WTC11 (cell line): Measurements from ENCODE around the gene FHIP1A. TPM values are rescaled to one million over a fixed set of nuclear protein-coding genes. Genes with fewer than 3 reads are reported as not detected.

ENCODE experiments used
- ATAC-seq: fragments of 200-7000 bp; cut with Tn5 transposase; 2 replicates; pipeline ENCODE4 v1.10.0; 2021; ENCODE audit warnings: mild to moderate bottlenecking, moderate library complexity
- CTCF ChIA-PET: fragments of 300-600 bp; sonication (Branson Sonifier 250); formaldehyde crosslinking; loops from one replicate; lab custom pipeline; 2021; ENCODE audit warnings: antibody characterized with exemption; lab: Charles Lee
- POLR2A ChIA-PET: fragments of 350-600 bp; sonication (Branson Sonifier 250); formaldehyde crosslinking; loops from one replicate; lab custom pipeline; 2021; ENCODE audit warnings: antibody characterized with exemption; lab: Charles Lee
- DNase-seq: peaks from one replicate; pipeline ENCODE4 v3.0.0; 2021; ENCODE audit warnings: low spot score
- H3K27ac Mint-ChIP-seq: 2 replicates; pipeline ENCODE4 v1.8.0; 2021; ENCODE audit warnings: mixed read lengths
- H3K27me3 Mint-ChIP-seq: 2 replicates; pipeline ENCODE4 v1.8.0; 2021; ENCODE audit warnings: low read depth, mild to moderate bottlenecking, moderate library complexity, mixed read lengths
- H3K36me3 Mint-ChIP-seq: 2 replicates; pipeline ENCODE4 v1.8.0; 2021; ENCODE audit warnings: mixed read lengths
- H3K4me1 Mint-ChIP-seq: 2 replicates; pipeline ENCODE4 v1.8.0; 2022; ENCODE audit warnings: mixed read lengths
- H3K4me3 Mint-ChIP-seq: 2 replicates; pipeline ENCODE4 v1.8.0; 2021; ENCODE audit warnings: mild to moderate bottlenecking, moderate library complexity, mixed read lengths
- H3K9me3 Mint-ChIP-seq: 2 replicates; pipeline ENCODE4 v1.8.0; 2021; ENCODE audit warnings: mixed read lengths
- E2F1 ChIP-seq: sonication (generic); formaldehyde crosslinking; IDR thresholded peaks from 2 replicates; pipeline ENCODE4 v1.8.0; 2022; ENCODE audit warnings: mild to moderate bottlenecking, missing genetic modification reagents
- EMX1 ChIP-seq: fragments of 250-450 bp; sonication (Bioruptor Pico); IDR thresholded peaks from 2 replicates; pipeline ENCODE4 v1.8.0; 2021; ENCODE audit warnings: mild to moderate bottlenecking
- FOXK1 ChIP-seq: sonication (generic); formaldehyde crosslinking; IDR thresholded peaks from 2 replicates; pipeline ENCODE4 v1.8.0; 2022; ENCODE audit warnings: mild to moderate bottlenecking, moderate library complexity, missing genetic modification reagents
- GABPB1 ChIP-seq: sonication (generic); formaldehyde crosslinking; IDR thresholded peaks from 2 replicates; pipeline ENCODE4 v1.8.1; 2023; ENCODE audit warnings: mild to moderate bottlenecking, missing genetic modification reagents
- GTF2I ChIP-seq: fragments of 250-450 bp; sonication (Bioruptor Pico); conservative IDR thresholded peaks from 2 replicates; pipeline ENCODE4 v1.4.0; 2021; ENCODE audit warnings: mild to moderate bottlenecking
- JAZF1 ChIP-seq: fragments of 250-450 bp; sonication (Bioruptor Pico); IDR thresholded peaks from 2 replicates; pipeline ENCODE4 v1.9.0; 2021; ENCODE audit warnings: moderate library complexity, mild to moderate bottlenecking, inconsistent platforms
- NR2C2 ChIP-seq: sonication (generic); formaldehyde crosslinking; IDR thresholded peaks from 2 replicates; pipeline ENCODE4 v1.8.0; 2022; ENCODE audit warnings: mild to moderate bottlenecking, missing genetic modification reagents
- PRDM15 ChIP-seq: sonication (generic); formaldehyde crosslinking; IDR thresholded peaks from 2 replicates; pipeline ENCODE4 v1.8.0; 2022; ENCODE audit warnings: missing genetic modification reagents
- SP1 ChIP-seq: sonication (generic); formaldehyde crosslinking; conservative IDR thresholded peaks from 2 replicates; pipeline ENCODE4 v1.8.1; 2022; ENCODE audit warnings: missing genetic modification reagents
- TCF7 ChIP-seq: sonication (generic); formaldehyde crosslinking; IDR thresholded peaks from 2 replicates; pipeline ENCODE4 v1.8.0; 2022; ENCODE audit warnings: mild to moderate bottlenecking, low read depth, missing genetic modification reagents, moderate library complexity
- TP53 ChIP-seq: sonication (generic); formaldehyde crosslinking; IDR thresholded peaks from 2 replicates; pipeline ENCODE4 v1.8.1; 2023; ENCODE audit warnings: mild to moderate bottlenecking, missing genetic modification reagents
- ZBTB21 ChIP-seq: sonication (generic); formaldehyde crosslinking; IDR thresholded peaks from 2 replicates; pipeline ENCODE4 v1.8.1; 2023; ENCODE audit warnings: mild to moderate bottlenecking, missing genetic modification reagents, borderline replicate concordance
- ZNF121 ChIP-seq: sonication (generic); formaldehyde crosslinking; IDR thresholded peaks from 2 replicates; pipeline ENCODE4 v1.8.0; 2023; ENCODE audit warnings: missing genetic modification reagents
- ZNF263 ChIP-seq: sonication (generic); formaldehyde crosslinking; IDR thresholded peaks from 2 replicates; pipeline ENCODE4 v1.8.1; 2022; ENCODE audit warnings: low read depth, mild to moderate bottlenecking, moderate library complexity, missing genetic modification reagents
- ZNF317 ChIP-seq: sonication (generic); formaldehyde crosslinking; IDR thresholded peaks from 2 replicates; pipeline ENCODE4 v1.8.1; 2023; ENCODE audit warnings: low read depth, mild to moderate bottlenecking, moderate library complexity, missing genetic modification reagents, borderline replicate concordance
- ZNF396 ChIP-seq: fragments of 250-450 bp; sonication (Bioruptor Pico); IDR thresholded peaks from 2 replicates; pipeline ENCODE4 v1.8.0; 2021; ENCODE audit warnings: mild to moderate bottlenecking, moderate library complexity, borderline replicate concordance
- ZNF532 ChIP-seq: fragments of 250-450 bp; sonication (Bioruptor Pico); IDR thresholded peaks from 2 replicates; pipeline ENCODE4 v1.9.0; 2021; ENCODE audit warnings: mild to moderate bottlenecking, borderline replicate concordance
- total RNA-seq: library from RNA; stranded (reverse); gene quantifications from 3 replicates; pipeline ENCODE4 v1.2.3, GENCODE V29; 2021
- TF ChIP-seq, protein P1 (sequence below): sonication (generic); formaldehyde crosslinking; IDR thresholded peaks from 2 replicates; pipeline ENCODE4 v1.8.1; 2022; ENCODE audit warnings: low read depth, mild to moderate bottlenecking, moderate library complexity, missing genetic modification reagents, borderline replicate concordance
- TF ChIP-seq, protein P2 (sequence below): sonication (generic); formaldehyde crosslinking; IDR thresholded peaks from 2 replicates; pipeline ENCODE4 v1.8.0; 2023; ENCODE audit warnings: missing genetic modification reagents
- TF ChIP-seq, protein P3 (sequence below): sonication (generic); formaldehyde crosslinking; IDR thresholded peaks from 2 replicates; pipeline ENCODE4 v1.8.0; 2022; ENCODE audit warnings: mild to moderate bottlenecking, missing genetic modification reagents

FHIP1A gene
- total RNA-seq, 1 experiment from 2014 or later = 68.6 TPM

DNA sequence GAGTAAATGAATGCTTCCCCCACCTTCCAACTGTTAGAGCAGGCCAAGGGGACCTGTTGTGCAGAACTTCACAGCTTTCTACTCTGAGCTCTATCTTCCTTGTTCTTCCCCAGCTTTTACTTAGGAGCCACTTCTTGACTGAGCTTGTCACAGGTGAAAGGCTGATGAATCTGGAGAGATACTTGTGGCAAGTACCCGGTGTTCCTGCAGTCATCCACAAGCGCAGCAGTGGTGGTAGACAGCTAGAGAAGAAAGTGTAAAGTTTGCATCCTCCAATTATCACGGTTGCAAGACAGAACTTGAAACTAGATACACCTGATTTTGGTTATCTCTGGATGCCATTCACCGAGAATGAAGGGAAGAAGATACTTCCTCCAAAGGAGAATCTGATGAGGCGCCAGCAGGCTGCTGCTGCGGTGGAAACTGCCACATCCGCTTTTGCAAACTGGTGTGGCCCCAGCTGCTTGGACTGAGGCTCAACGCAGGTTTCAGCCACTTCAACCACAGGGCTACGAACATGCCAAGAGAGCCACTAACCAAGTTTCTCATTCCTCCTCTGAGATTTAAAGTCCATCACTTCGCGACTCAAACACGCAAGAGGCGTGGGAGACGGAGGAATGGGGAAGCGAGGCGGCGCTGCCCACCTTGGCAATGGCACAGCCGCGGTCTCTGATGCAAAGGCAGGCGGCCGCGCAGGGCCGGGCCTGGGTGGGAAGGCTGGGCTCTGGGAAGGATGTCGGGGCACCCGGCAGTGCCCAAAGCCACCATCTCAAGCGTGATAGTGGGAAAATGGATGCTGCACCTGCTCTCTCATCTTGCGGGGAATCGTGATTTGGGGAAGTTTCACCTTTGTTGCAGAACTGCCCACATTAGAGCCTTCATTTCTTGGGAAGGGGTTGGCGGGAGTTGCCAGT is 1.3 kb upstream of the FHIP1A start:
- H3K36me3 Mint-ChIP-seq = no peaks in the 10 kb centered on the region; the same call in none of the 2 replicates
- ATAC-seq (no peak), DNase-seq (peak; percentile 22)
- ChIA-PET POLR2A (interaction anchor here (0.5 to 1.2 kb wide), 5 partner anchors 28 to 90 kb away, joined by 3 to 5 read pairs (median 3); partner anchors contain the start of gene SH3D19), CTCF (interaction anchor here (1.1 to 1.9 kb wide), 3 partner anchors 35 to 131 kb away, joined by 4 to 5 read pairs (median 4); partner anchors contain the start of gene PRSS48)
- TF ChIP-seq, protein P1, sequence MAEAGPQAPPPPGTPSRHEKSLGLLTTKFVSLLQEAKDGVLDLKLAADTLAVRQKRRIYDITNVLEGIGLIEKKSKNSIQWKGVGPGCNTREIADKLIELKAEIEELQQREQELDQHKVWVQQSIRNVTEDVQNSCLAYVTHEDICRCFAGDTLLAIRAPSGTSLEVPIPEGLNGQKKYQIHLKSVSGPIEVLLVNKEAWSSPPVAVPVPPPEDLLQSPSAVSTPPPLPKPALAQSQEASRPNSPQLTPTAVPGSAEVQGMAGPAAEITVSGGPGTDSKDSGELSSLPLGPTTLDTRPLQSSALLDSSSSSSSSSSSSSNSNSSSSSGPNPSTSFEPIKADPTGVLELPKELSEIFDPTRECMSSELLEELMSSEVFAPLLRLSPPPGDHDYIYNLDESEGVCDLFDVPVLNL = no peak
- TF ChIP-seq JAZF1 (no peak), PRDM15 (CRISPR knock-in tag) (no peak), TCF7 (CRISPR knock-in tag) (no peak), ZNF317 (CRISPR knock-in tag) (no peak), GABPB1 (no peak), ZBTB21 (CRISPR knock-in tag) (no peak), GTF2I (CRISPR knock-in tag) (no peak), SP1 (no peak)
- TF ChIP-seq, protein P2, sequence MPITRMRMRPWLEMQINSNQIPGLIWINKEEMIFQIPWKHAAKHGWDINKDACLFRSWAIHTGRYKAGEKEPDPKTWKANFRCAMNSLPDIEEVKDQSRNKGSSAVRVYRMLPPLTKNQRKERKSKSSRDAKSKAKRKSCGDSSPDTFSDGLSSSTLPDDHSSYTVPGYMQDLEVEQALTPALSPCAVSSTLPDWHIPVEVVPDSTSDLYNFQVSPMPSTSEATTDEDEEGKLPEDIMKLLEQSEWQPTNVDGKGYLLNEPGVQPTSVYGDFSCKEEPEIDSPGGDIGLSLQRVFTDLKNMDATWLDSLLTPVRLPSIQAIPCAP (CRISPR knock-in tag) = no peak
- TF ChIP-seq, protein P3, sequence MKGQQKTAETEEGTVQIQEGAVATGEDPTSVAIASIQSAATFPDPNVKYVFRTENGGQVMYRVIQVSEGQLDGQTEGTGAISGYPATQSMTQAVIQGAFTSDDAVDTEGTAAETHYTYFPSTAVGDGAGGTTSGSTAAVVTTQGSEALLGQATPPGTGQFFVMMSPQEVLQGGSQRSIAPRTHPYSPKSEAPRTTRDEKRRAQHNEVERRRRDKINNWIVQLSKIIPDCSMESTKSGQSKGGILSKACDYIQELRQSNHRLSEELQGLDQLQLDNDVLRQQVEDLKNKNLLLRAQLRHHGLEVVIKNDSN (CRISPR knock-in tag) = no peak
- no peaks in the 10 kb centered on the region for H3K27me3 Mint-ChIP-seq
- peak overlapping the region; percentile 98 for H3K27ac Mint-ChIP-seq
- peak overlapping the region; percentile 86 for H3K4me3 Mint-ChIP-seq
- peaks cover 37% of the 10 kb centered on the region for H3K4me1 Mint-ChIP-seq
- H3K9me3 Mint-ChIP-seq = no peaks in the 10 kb centered on the region

- POLR2A ChIA-PET = interaction anchor here (0.5 to 1.2 kb wide), 7 partner anchors 27 to 226 kb away, joined by 3 to 6 read pairs (median 3); partner anchors contain the start of gene SH3D19
- no peaks in the 10 kb centered on the region for H3K27me3 Mint-ChIP-seq
- CTCF ChIA-PET = interaction anchor here (0.7 to 1.9 kb wide), 5 partner anchors 13 to 131 kb away, joined by 3 to 5 read pairs (median 4); partner anchors contain the start of gene PRSS48
- no peak for DNase-seq
- peaks cover 41% of the 10 kb centered on the region for H3K4me1 Mint-ChIP-seq
- peak overlapping the region; percentile 98 for H3K27ac Mint-ChIP-seq
- peak; percentile 13 for ATAC-seq
- H3K4me3 Mint-ChIP-seq = peak overlapping the region; percentile 86
- H3K36me3 Mint-ChIP-seq = peaks cover 4% of the 10 kb centered on the region
- no peaks in the 10 kb centered on the region for H3K9me3 Mint-ChIP-seq
- no peak for TF ChIP-seq NR2C2 (CRISPR knock-in tag)
- TF ChIP-seq ZNF317 (CRISPR knock-in tag) = no peak
- TF ChIP-seq ZNF532 (CRISPR knock-in tag) = no peak
- no peak for TF ChIP-seq ZNF396 (CRISPR knock-in tag)
- TF ChIP-seq EMX1 (CRISPR knock-in tag) = no peak
- no peak for TF ChIP-seq E2F1
- TF ChIP-seq TP53 (CRISPR knock-in tag) = no peak
- no peak for TF ChIP-seq ZNF263
- TF ChIP-seq JAZF1 = no peak
- 0 out of 2 replicates have a peak, but pooled peaks have one; percentile 40 for TF ChIP-seq ZNF121 (CRISPR knock-in tag)
- TF ChIP-seq FOXK1 = no peak
Observed at GRCh38 chr4:151408380-151408629, 671 bp upstream of the FHIP1A start.
